Fibroblast of lung (primary cell): ENCODE results near the gene APMAP. TPM values are rescaled to one million over a fixed set of nuclear protein-coding genes. Genes with fewer than 3 reads are reported as not detected.

ENCODE experiments used
- DNase-seq, 2 donors: peaks; one replicate each; pipeline versions ENCODE4 v3.0.0 to v3.0.0-alpha.2; 2010; ENCODE audit warnings: low read depth in 2 of 2
- H2AFZ ChIP-seq: 2 replicates; pipeline ENCODE4 v1.5.1; 2012; ENCODE audit warnings: low read length, control low read depth, inconsistent platforms
- H3K27ac ChIP-seq: 2 replicates; pipeline ENCODE4 v1.5.1; 2011; ENCODE audit warnings: low read length, control low read depth; ENCODE audit not compliant: insufficient read depth
- H3K27me3 ChIP-seq: 2 replicates; pipeline ENCODE4 v1.5.1; 2011; ENCODE audit warnings: mild to moderate bottlenecking, low read length; ENCODE audit not compliant: control insufficient read depth, insufficient read depth
- H3K36me3 ChIP-seq: 2 replicates; pipeline ENCODE4 v1.5.1; 2011; ENCODE audit warnings: low read length; ENCODE audit not compliant: control insufficient read depth, insufficient read depth
- H3K4me1 ChIP-seq: 2 replicates; pipeline ENCODE4 v1.5.1; 2011; ENCODE audit warnings: low read length; ENCODE audit not compliant: control insufficient read depth, insufficient read depth; ENCODE audit errors: extremely low read depth
- H3K4me2 ChIP-seq: 2 replicates; pipeline ENCODE4 v1.5.1; 2011; ENCODE audit warnings: low read length, control low read depth; ENCODE audit not compliant: insufficient read depth; ENCODE audit errors: extremely low read depth
- H3K4me3 ChIP-seq, 4 experiments: fragments of 200-600 bp in 1 of 4; sonication (generic) in 1 of 4; replicated peaks in 1 of 4; 2 replicates each; pipeline ENCODE4 v1.5.1; 2011 to 2016; ENCODE audit warnings: low read length in 4 of 4, low read depth in 3 of 4, mild to moderate bottlenecking in 3 of 4, control low read depth in 2 of 4, inconsistent platforms in 1 of 4, mixed read lengths in 1 of 4; ENCODE audit not compliant: insufficient read depth in 1 of 4; ENCODE audit errors: control extremely low read depth in 1 of 4
- H3K79me2 ChIP-seq: 2 replicates; pipeline ENCODE4 v1.5.1; 2012; ENCODE audit warnings: mild to moderate bottlenecking, low read length, inconsistent platforms; ENCODE audit not compliant: control insufficient read depth, insufficient read depth
- H3K9ac ChIP-seq: 2 replicates; pipeline ENCODE4 v1.5.1; 2011; ENCODE audit warnings: mild to moderate bottlenecking, low read length, control low read depth; ENCODE audit not compliant: insufficient read depth
- H3K9me3 ChIP-seq: 2 replicates; pipeline ENCODE4 v1.5.1; 2012; ENCODE audit warnings: low read depth, low read length; ENCODE audit not compliant: control insufficient read depth, insufficient read depth
- H4K20me1 ChIP-seq: 2 replicates; pipeline ENCODE4 v1.5.1; 2011; ENCODE audit warnings: low read length; ENCODE audit not compliant: control insufficient read depth, insufficient read depth; ENCODE audit errors: extremely low read depth
- CTCF ChIP-seq, 2 donors: IDR thresholded peaks in 1 of 2; conservative IDR thresholded peaks in 1 of 2; 1 replicate in 1 of 2; 2 replicates in 1 of 2; pipeline ENCODE4 v1.5.1; 2011 to 2012; ENCODE audit warnings: low read length in 2 of 2, control low read depth in 1 of 2, inconsistent platforms in 1 of 2, low read depth in 1 of 2, mild to moderate bottlenecking in 1 of 2
- EZH2 ChIP-seq: IDR thresholded peaks from 2 replicates; pipeline ENCODE4 v1.5.1; 2012; ENCODE audit warnings: low read length, control low read depth, mild to moderate bottlenecking; ENCODE audit errors: missing control alignments
- polyA plus RNA-seq, 2 donors: library from polyadenylated mRNA; depleted of rRNA in 1 of 2; stranded (reverse) in 1 of 2; unstranded in 1 of 2; fragments of >200 nt; gene quantifications; 2 replicates each; pipeline ENCODE4 v1.2.1, GENCODE V29; 2011 to 2012; ENCODE audit warnings: missing spikeins in 1 of 2
- total RNA-seq: library from RNA; depleted of rRNA; stranded (reverse); fragments of >200 nt; gene quantifications from 2 replicates; pipeline ENCODE4 v1.2.1, GENCODE V29; 2014

APMAP gene
- total and polyA plus RNA-seq, 2 donors (not counting 1 experiment from before 2014, with no cell fraction given) = 72.5 to 104 TPM

GRCh38 chr20:25009218-25010145 lies 16.9 kb upstream of the APMAP start:
- no peak for TF ChIP-seq EZH2
- no peak for TF ChIP-seq CTCF (conservative IDR thresholded peaks at IDR 0.05 in 1 of 2, IDR thresholded peaks at IDR 0.05 in 1 of 2; ENCODE audit: low read depth in 1 of 2, low read length in 2 of 2)
- H3K4me3 ChIP-seq = no peak overlapping the region
- no peaks in the 10 kb centered on the region for H3K9me3 ChIP-seq
- peaks cover 4% of the 10 kb centered on the region for H3K27me3 ChIP-seq
- H3K79me2 ChIP-seq = no peaks in the 10 kb centered on the region
- H3K4me2 ChIP-seq = no peak overlapping the region
- no peak overlapping the region for H3K27ac ChIP-seq
- no peak overlapping the region for H2AFZ ChIP-seq
- H3K9ac ChIP-seq = no peak overlapping the region
- no peaks in the 10 kb centered on the region for H3K4me1 ChIP-seq
- H3K36me3 ChIP-seq = no peaks in the 10 kb centered on the region
- H4K20me1 ChIP-seq = no peaks in the 10 kb centered on the region
- DNase-seq = peak in 1 of 2 donors; percentile 57

GRCh38 chr20:25008388-25009217 lies 16.1 kb upstream of the APMAP start:
- no peak for TF ChIP-seq EZH2
- no peak for TF ChIP-seq CTCF (conservative IDR thresholded peaks at IDR 0.05 in 1 of 2, IDR thresholded peaks at IDR 0.05 in 1 of 2; ENCODE audit: low read depth in 1 of 2, low read length in 2 of 2)
- Histone ChIP-seq H3K9ac (no peak overlapping the region), H4K20me1 (no peaks in the 10 kb centered on the region), H3K4me1 (no peaks in the 10 kb centered on the region), H3K27me3 (peaks cover 4% of the 10 kb centered on the region), H3K36me3 (no peaks in the 10 kb centered on the region), H3K9me3 (no peaks in the 10 kb centered on the region), H3K79me2 (no peaks in the 10 kb centered on the region), H2AFZ (no peak overlapping the region), H3K27ac (no peak overlapping the region), H3K4me2 (no peak overlapping the region), H3K4me3 (no peak overlapping the region)
- no peak for DNase-seq
